HepG2 (cell line): ENCODE measurements around the gene FOLR3. TPM values are rescaled to one million over a fixed set of nuclear protein-coding genes. Genes with fewer than 3 reads are reported as not detected.
"Not testable (repeated sequence)": the region's sequence is repeated elsewhere in the genome, so short reads cannot be mapped to it uniquely, and the experiment has no call there.

Experiments used
- ATAC-seq: fragments of 200-7000 bp; cut with Tn5 transposase; 3 replicates; pipeline ENCODE4 v1.9.1; 2020; ENCODE audit warnings: mild to moderate bottlenecking, moderate library complexity
- BruUV-seq: library from RNA; stranded (reverse); fragments of 400-500 nt; replicated peaks from 2 replicates; lab custom pipeline; 2021; lab: Mats Ljungman, UMichigan
- CTCF ChIA-PET: fragments of 300-600 bp; formaldehyde crosslinking; extraction: SDS; loops from one replicate; lab custom pipeline; 2021; ENCODE audit warnings: low total read pairs, inconsistent platforms, low intra/inter-chr PET ratio; lab: Yijun Ruan, JAX
- POLR2A ChIA-PET: fragments of 350-600 bp; sonication (Branson Sonifier 250); formaldehyde crosslinking; loops from one replicate; lab custom pipeline; 2020; ENCODE audit warnings: antibody characterized with exemption, inconsistent platforms; lab: Yijun Ruan, JAX
- DNase-seq: peaks from one replicate; pipeline ENCODE4 v3.0.0-alpha.2; 2015; ENCODE audit warnings: low spot score
- FAIRE-seq: peaks from 3 replicates; lab custom pipeline; 2011; peaks lifted over from hg19 to GRCh38; lab: Jason Lieb, UNC
- H2AFZ ChIP-seq: one replicate; pipeline ENCODE4 v1.6.1; 2011; ENCODE audit warnings: low read length, inconsistent platforms
- H3K27ac ChIP-seq: fragments of 300-600 bp; 3 replicates; pipeline ENCODE4 v1.8.0; 2011; ENCODE audit warnings: mixed run types, mild to moderate bottlenecking, mixed read lengths, low read length, inconsistent platforms; ENCODE audit not compliant: insufficient read depth; ENCODE audit errors: extremely low read length
- H3K27me3 ChIP-seq, 2 experiments: fragments of 200-600 bp in 1 of 2; 2 replicates in 1 of 2; 3 replicates in 1 of 2; pipeline versions ENCODE4 v1.6.0 to v1.8.0; 2011; ENCODE audit warnings: low read length in 2 of 2, mild to moderate bottlenecking in 2 of 2, moderate library complexity in 2 of 2, inconsistent platforms in 1 of 2; ENCODE audit not compliant: insufficient read depth in 2 of 2, control insufficient read depth in 1 of 2
- H3K36me3 ChIP-seq, 2 experiments: fragments of 200-600 bp in 1 of 2; replicated peaks in 1 of 2; 2 replicates in 1 of 2; 3 replicates in 1 of 2; pipeline versions ENCODE4 v1.5.1 to v1.8.0; 2011; ENCODE audit warnings: low read length in 2 of 2, inconsistent platforms in 1 of 2; ENCODE audit not compliant: insufficient read depth in 2 of 2, control insufficient read depth in 1 of 2
- H3K4me1 ChIP-seq: 2 replicates; pipeline ENCODE4 v1.5.1; 2012; ENCODE audit warnings: low read length, inconsistent platforms; ENCODE audit not compliant: insufficient read depth
- H3K4me2 ChIP-seq: 2 replicates; pipeline ENCODE4 v1.6.0; 2011; ENCODE audit warnings: low read depth, low read length, inconsistent platforms
- H3K4me3 ChIP-seq, 3 experiments: fragments of 200-600 bp in 1 of 3; sonication (generic), shearing (Covaris generic) in 1 of 3; replicated peaks in 1 of 3; 2 replicates each; pipeline ENCODE4 v1.5.1; 2011 to 2016; ENCODE audit warnings: low read length in 3 of 3, inconsistent platforms in 2 of 3, low read depth in 2 of 3, mild to moderate bottlenecking in 2 of 3, control low read depth in 1 of 3, mixed read lengths in 1 of 3; ENCODE audit not compliant: insufficient read depth in 1 of 3
- H3K79me2 ChIP-seq: one replicate; pipeline ENCODE4 v1.6.1; 2011; ENCODE audit warnings: low read length, inconsistent platforms; ENCODE audit not compliant: insufficient read depth
- H3K9ac ChIP-seq: 2 replicates; pipeline ENCODE4 v1.6.0; 2011; ENCODE audit warnings: mild to moderate bottlenecking, low read depth, low read length, inconsistent platforms; ENCODE audit not compliant: insufficient read depth
- H3K9me3 ChIP-seq: 2 replicates; pipeline ENCODE4 v1.5.1; 2012; ENCODE audit warnings: mild to moderate bottlenecking, low read length
- H4K20me1 ChIP-seq: 2 replicates; pipeline ENCODE4 v1.6.0; 2011; ENCODE audit warnings: inconsistent platforms, mild to moderate bottlenecking, low read length, moderate library complexity; ENCODE audit not compliant: insufficient read depth
- HNRNPL ChIP-seq: fragments of 200-400 bp; formaldehyde crosslinking; IDR thresholded peaks from 2 replicates; pipeline ENCODE4 v1.6.1; 2017; ENCODE audit warnings: mild to moderate bottlenecking, low read depth, low read length
- IKZF4 ChIP-seq: sonication (generic); formaldehyde crosslinking; IDR thresholded peaks from 2 replicates; pipeline ENCODE4 v1.5.1; 2020; ENCODE audit warnings: borderline replicate concordance, mild to moderate bottlenecking, low read depth, missing genetic modification reagents; ENCODE audit errors: not compliant biosample characterization
- MXD4 ChIP-seq: IDR thresholded peaks from 2 replicates; pipeline ENCODE4 v1.6.1; 2016; ENCODE audit warnings: mild to moderate bottlenecking, missing biosample characterization, missing genetic modification reagents
- PHF21A ChIP-seq: sonication (generic); formaldehyde crosslinking; IDR thresholded peaks from 2 replicates; pipeline ENCODE4 v1.5.0; 2020; ENCODE audit warnings: mild to moderate bottlenecking, missing genetic modification reagents
- SMAD1 ChIP-seq: sonication (generic); formaldehyde crosslinking; IDR thresholded peaks from 2 replicates; pipeline ENCODE4 v1.4.0; 2020; ENCODE audit warnings: missing genetic modification reagents, low read depth, mild to moderate bottlenecking, borderline replicate concordance
- STAG1 ChIP-seq: sonication (generic); formaldehyde crosslinking; IDR thresholded peaks from 2 replicates; pipeline ENCODE4 v1.4.0; 2020; ENCODE audit warnings: missing genetic modification reagents
- TBL1XR1 ChIP-seq: fragments of 150-350 bp; IDR thresholded peaks from 2 replicates; pipeline ENCODE4 v1.6.1; 2014; ENCODE audit warnings: borderline replicate concordance, low read length; ENCODE audit not compliant: partially characterized antibody
- ZNF225 ChIP-seq: sonication (generic); formaldehyde crosslinking; IDR thresholded peaks from 2 replicates; pipeline ENCODE4 v1.4.0; 2020; ENCODE audit warnings: mild to moderate bottlenecking, missing genetic modification reagents
- ZNF263 ChIP-seq: sonication (generic); formaldehyde crosslinking; IDR thresholded peaks from 2 replicates; pipeline ENCODE4 v1.4.0; 2020; ENCODE audit warnings: missing genetic modification reagents
- ZNF629 ChIP-seq: sonication (generic); formaldehyde crosslinking; conservative IDR thresholded peaks from 2 replicates; pipeline ENCODE4 v1.5.0; 2020; ENCODE audit warnings: missing genetic modification reagents
- ZNF724P ChIP-seq: sonication (generic); formaldehyde crosslinking; IDR thresholded peaks from 2 replicates; pipeline ENCODE4 v1.8.0; 2022; ENCODE audit warnings: missing genetic modification reagents, borderline replicate concordance
- WGBS: methylation state at CpG from one replicate; pipeline ENCODE4 v1.1.6; 2017; ENCODE audit warnings: low lambda C conversion rate; 5-methylcytosine and 5-hydroxymethylcytosine counted together
- in situ Hi-C: cut with HindIII; loops from 2 replicates; pipeline ENCODE4 v1.10.0; 2017; ENCODE audit warnings: low pct_unique_long_range_greater_than_20kb; ENCODE audit not compliant: extremely low pct_ligation_motif_present
- intact Hi-C: fragments of 100-400 bp; cut with micrococcal nuclease; formaldehyde crosslinking; loops from one replicate; pipeline ENCODE4 v1.10.0; 2022; ENCODE audit not compliant: unreplicated experiment
- polyA plus RNA-seq, 8 experiments: library from polyadenylated mRNA; depleted of rRNA in 3 of 8; stranded (reverse) in 7 of 8; unstranded in 1 of 8; fragments of >200 nt; fragmentation: Illumina TruSeq in 4 of 8; extraction: Trizol in 4 of 8; gene quantifications; 2 replicates each; pipeline versions ENCODE4 v1.2.1 to v1.2.3, GENCODE V29; 2011 to 2016; ENCODE audit warnings: low read depth in 4 of 8, missing spikeins in 1 of 8, mixed read lengths in 1 of 8; ENCODE audit not compliant: insufficient read depth in 1 of 8
- total RNA-seq, 5 experiments: library from RNA; depleted of rRNA; stranded (reverse); fragments of >200 nt; fragmentation: Illumina TruSeq; extraction: Trizol; gene quantifications; 2 replicates each; pipeline ENCODE4 v1.2.3, GENCODE V29; 2016; ENCODE audit warnings: low read depth in 1 of 5
- TF ChIP-seq, protein P1 (sequence below): sonication (generic); formaldehyde crosslinking; IDR thresholded peaks from 2 replicates; pipeline ENCODE4 v1.8.0; 2022; ENCODE audit warnings: mild to moderate bottlenecking, missing genetic modification reagents, moderate library complexity
- TF ChIP-seq, protein P2 (sequence below): sonication (generic); formaldehyde crosslinking; IDR thresholded peaks from 2 replicates; pipeline ENCODE4 v1.4.0; 2020; ENCODE audit warnings: missing genetic modification reagents, borderline replicate concordance

Gene FOLR3
- total and polyA plus RNA-seq, 2 of the 13 experiments (the other 11 are each of a cell fraction or from before 2014, with no cell fraction given) = not detected

DNA sequence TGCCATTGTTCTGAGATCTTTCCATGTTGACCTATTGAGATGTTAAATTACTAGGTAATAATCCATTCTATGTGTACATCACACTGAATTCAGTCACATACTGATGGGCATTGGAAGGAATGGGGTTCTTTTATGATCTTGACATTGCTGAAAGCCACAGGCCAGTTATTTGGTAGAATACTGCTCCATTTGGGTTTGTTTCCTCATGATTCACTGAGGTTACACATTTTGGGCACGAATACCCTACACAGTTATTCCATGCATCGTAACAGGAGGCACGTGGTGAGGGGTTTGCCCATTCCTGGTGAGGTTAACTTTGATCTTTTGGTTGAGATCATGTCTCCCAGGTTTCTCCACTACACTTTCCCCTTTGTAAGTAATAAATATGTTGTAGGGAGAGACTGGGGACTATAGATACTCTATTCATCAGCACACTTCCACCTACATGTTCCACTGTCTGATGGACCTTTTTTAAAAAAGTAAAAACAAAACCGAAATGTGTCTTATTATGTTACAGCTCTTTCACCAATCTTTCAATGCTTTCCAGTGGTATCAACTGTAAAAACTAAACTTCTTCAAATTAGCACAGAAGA, 44.4 kb downstream of the FOLR3 start:
- no peaks in the 10 kb centered on the region for H3K36me3 ChIP-seq
- no peaks in the 10 kb centered on the region for H3K9me3 ChIP-seq
- no peak for FAIRE-seq
- WGBS = 37% methylated on average over 4 of the region's 4 CpGs
- H3K27me3 ChIP-seq = no peaks in the 10 kb centered on the region; a peak in 1 of 5 replicates
- no peak overlapping the region for H3K4me3 ChIP-seq
- no peak for ATAC-seq
- no peak overlapping the region for H3K9ac ChIP-seq
- in situ Hi-C loops = no loop called here
- TF ChIP-seq, protein P1, sequence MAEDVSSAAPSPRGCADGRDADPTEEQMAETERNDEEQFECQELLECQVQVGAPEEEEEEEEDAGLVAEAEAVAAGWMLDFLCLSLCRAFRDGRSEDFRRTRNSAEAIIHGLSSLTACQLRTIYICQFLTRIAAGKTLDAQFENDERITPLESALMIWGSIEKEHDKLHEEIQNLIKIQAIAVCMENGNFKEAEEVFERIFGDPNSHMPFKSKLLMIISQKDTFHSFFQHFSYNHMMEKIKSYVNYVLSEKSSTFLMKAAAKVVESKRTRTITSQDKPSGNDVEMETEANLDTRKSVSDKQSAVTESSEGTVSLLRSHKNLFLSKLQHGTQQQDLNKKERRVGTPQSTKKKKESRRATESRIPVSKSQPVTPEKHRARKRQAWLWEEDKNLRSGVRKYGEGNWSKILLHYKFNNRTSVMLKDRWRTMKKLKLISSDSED (CRISPR knock-in tag) = no peak
- TF ChIP-seq, protein P2, sequence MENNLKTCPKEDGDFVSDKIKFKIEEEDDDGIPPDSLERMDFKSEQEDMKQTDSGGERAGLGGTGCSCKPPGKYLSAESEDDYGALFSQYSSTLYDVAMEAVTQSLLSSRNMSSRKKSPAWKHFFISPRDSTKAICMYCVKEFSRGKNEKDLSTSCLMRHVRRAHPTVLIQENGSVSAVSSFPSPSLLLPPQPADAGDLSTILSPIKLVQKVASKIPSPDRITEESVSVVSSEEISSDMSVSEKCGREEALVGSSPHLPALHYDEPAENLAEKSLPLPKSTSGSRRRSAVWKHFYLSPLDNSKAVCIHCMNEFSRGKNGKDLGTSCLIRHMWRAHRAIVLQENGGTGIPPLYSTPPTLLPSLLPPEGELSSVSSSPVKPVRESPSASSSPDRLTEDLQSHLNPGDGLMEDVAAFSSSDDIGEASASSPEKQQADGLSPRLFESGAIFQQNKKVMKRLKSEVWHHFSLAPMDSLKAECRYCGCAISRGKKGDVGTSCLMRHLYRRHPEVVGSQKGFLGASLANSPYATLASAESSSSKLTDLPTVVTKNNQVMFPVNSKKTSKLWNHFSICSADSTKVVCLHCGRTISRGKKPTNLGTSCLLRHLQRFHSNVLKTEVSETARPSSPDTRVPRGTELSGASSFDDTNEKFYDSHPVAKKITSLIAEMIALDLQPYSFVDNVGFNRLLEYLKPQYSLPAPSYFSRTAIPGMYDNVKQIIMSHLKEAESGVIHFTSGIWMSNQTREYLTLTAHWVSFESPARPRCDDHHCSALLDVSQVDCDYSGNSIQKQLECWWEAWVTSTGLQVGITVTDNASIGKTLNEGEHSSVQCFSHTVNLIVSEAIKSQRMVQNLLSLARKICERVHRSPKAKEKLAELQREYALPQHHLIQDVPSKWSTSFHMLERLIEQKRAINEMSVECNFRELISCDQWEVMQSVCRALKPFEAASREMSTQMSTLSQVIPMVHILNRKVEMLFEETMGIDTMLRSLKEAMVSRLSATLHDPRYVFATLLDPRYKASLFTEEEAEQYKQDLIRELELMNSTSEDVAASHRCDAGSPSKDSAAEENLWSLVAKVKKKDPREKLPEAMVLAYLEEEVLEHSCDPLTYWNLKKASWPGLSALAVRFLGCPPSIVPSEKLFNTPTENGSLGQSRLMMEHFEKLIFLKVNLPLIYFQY (CRISPR knock-in tag) = no peak
- TF ChIP-seq ZNF724P (CRISPR knock-in tag) (no peak), STAG1 (CRISPR knock-in tag) (no peak), ZNF225 (CRISPR knock-in tag) (no peak), IKZF4 (CRISPR knock-in tag) (no peak), ZNF263 (CRISPR knock-in tag) (no peak), SMAD1 (CRISPR knock-in tag) (no peak), TBL1XR1 (no peak), HNRNPL (no peak), PHF21A (CRISPR knock-in tag) (no peak), MXD4 (no peak), ZNF629 (CRISPR knock-in tag) (no peak)
- intact Hi-C loops = loop anchor here (2.0 kb wide), 1 partner anchor 37 kb away; no protein-coding TSS in a partner anchor
- H3K4me1 ChIP-seq = peaks cover 5% of the 10 kb centered on the region
- ChIA-PET CTCF (no interaction called here), POLR2A (no interaction called here)
- H3K27ac ChIP-seq = no peak overlapping the region
- H2AFZ ChIP-seq = no peak overlapping the region
- H4K20me1 ChIP-seq = no peaks in the 10 kb centered on the region
- no peak overlapping the region for H3K4me2 ChIP-seq
- no peak for DNase-seq
- BruUV-seq = no TSS peak
- no peaks in the 10 kb centered on the region for H3K79me2 ChIP-seq

DNA sequence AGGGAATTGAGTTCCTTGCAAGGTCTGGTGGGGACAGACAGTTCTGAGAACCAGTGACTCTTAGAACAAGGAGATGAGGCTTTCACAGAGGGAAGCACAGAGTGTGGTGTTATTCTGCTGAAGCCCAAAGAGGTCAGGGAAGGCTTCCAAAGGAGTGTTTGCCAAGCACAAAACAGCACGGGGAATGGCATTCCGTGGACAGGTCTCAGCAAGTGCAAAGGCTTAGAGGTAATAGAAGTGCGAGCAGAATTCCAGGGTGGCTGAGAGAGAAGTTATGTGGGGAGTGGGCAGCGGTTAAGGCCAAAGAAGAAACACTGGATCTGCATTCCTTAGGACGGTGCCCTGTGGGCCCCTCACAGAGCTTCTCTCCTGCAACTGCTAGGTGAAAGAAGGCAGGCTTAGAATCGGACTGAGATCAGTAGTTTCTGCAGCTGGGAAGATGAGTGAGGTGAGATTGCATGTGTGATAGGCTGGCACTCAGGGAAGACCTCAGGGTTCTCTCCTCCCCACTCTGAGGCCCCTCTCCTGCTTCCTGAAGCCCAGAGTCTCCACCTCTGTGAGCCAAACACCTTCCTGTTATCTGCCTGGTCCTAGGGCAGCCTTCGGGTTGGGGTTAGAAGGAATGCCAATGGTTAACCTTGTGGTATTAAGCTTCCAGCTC, 45.5 kb downstream of the FOLR3 start:
- POLR2A ChIA-PET, H3K4me2 ChIP-seq, H3K9ac ChIP-seq, H4K20me1 ChIP-seq, ATAC-seq, H2AFZ ChIP-seq, FAIRE-seq, H3K27ac ChIP-seq, BruUV-seq, H3K79me2 ChIP-seq, DNase-seq, H3K4me3 ChIP-seq, H3K27me3 ChIP-seq, H3K36me3 ChIP-seq, H3K9me3 ChIP-seq, H3K4me1 ChIP-seq, CTCF ChIA-PET, in situ Hi-C loops: not testable (repeated sequence)
- 2% methylated on average over 7 of the region's 7 CpGs for WGBS
- intact Hi-C loops = loop anchor here (2.0 kb wide), 1 partner anchor 38 kb away; no protein-coding TSS in a partner anchor
